GM19324 (cell line): ENCODE measurements around the gene PDPK1.

Experiments
- ATAC-seq: cut with Tn5 transposase; IDR thresholded peaks from one replicate; pipeline ENCODE4 v1.9.1; 2021; ENCODE audit warnings: mild to moderate bottlenecking, moderate library complexity; ENCODE audit not compliant: unreplicated experiment, low FRiP score

PDPK1 gene

GRCh38 chr16:2537451-2538379 is at the start of gene PDPK1:
TSS of gene PDPK1 (plus strand) at chr16:2538021. CDS start at chr16:2538113, 92 bp downstream.
- peak; percentile 88 for ATAC-seq

GRCh38 chr16:2489581-2489980 is 48.2 kb upstream of the PDPK1 start:
- no peak for ATAC-seq

- no peak for ATAC-seq
Measured at GRCh38 chr16:2490190-2491105, 47.4 kb upstream of the PDPK1 start.

- ATAC-seq, result no peak
Measured at GRCh38 chr16:2492292-2492691, 45.5 kb upstream of the PDPK1 start.

- ATAC-seq, result no peak
Measured at GRCh38 chr16:2493605-2494004, 44.2 kb upstream of the PDPK1 start.

GRCh38 chr16:2494616-2495015 is 43.2 kb upstream of the PDPK1 start:
- no peak for ATAC-seq

- ATAC-seq, result no peak
Measured at GRCh38 chr16:2495041-2495440, 42.8 kb upstream of the PDPK1 start.

GRCh38 chr16:2496223-2497115 is 41.4 kb upstream of the PDPK1 start:
- ATAC-seq, result no peak

GRCh38 chr16:2497116-2497630 is 40.6 kb upstream of the PDPK1 start:
- ATAC-seq, result no peak

GRCh38 chr16:2497695-2498484 is 39.9 kb upstream of the PDPK1 start:
- ATAC-seq, result no peak

GRCh38 chr16:2498531-2499253 is 39.1 kb upstream of the PDPK1 start:
- ATAC-seq, result no peak

GRCh38 chr16:2499454-2499853 is 38.4 kb upstream of the PDPK1 start:
- ATAC-seq, result no peak

GRCh38 chr16:2499890-2500429 is 37.9 kb upstream of the PDPK1 start:
- ATAC-seq, result no peak

GRCh38 chr16:2500430-2500917 is 37.3 kb upstream of the PDPK1 start:
- ATAC-seq, result no peak

- ATAC-seq, result no peak
Measured at GRCh38 chr16:2500918-2501750, 36.7 kb upstream of the PDPK1 start.

- no peak for ATAC-seq
Measured at GRCh38 chr16:2501946-2502895, 35.6 kb upstream of the PDPK1 start.
